ENCODE results near the gene RNF152. TPM values are rescaled to one million over a fixed set of nuclear protein-coding genes. Genes with fewer than 3 reads are reported as not detected.

RNF152 gene
- total RNA-seq, 1 donor from 2014 or later = 137 TPM

GRCh38 chr18:61921621-61922235, 28.9 kb upstream of the RNF152 start:
- no peak for TF ChIP-seq CTCF (IDR thresholded peaks at IDR 0.05)
- no peak overlapping the region for H3K27ac Mint-ChIP-seq (ENCODE audit: unreplicated experiment)
- no peaks in the 10 kb centered on the region for H3K27me3 Mint-ChIP-seq (ENCODE audit: low read depth)

GRCh38 chr18:61917818-61918217, 25.0 kb upstream of the RNF152 start:
- H3K27ac Mint-ChIP-seq (ENCODE audit: unreplicated experiment) = no peak overlapping the region
- peaks cover 20% of the 10 kb centered on the region for H3K4me1 Mint-ChIP-seq (ENCODE audit: low read depth)
- H3K4me3 Mint-ChIP-seq (ENCODE audit: unreplicated experiment) = no peak overlapping the region
- no peak for DNase-seq (ENCODE audit: low spot score)
- TF ChIP-seq CTCF (IDR thresholded peaks at IDR 0.05) = no peak
- no peaks in the 10 kb centered on the region for H3K36me3 Mint-ChIP-seq (ENCODE audit: low read depth)
- no peaks in the 10 kb centered on the region for H3K27me3 Mint-ChIP-seq (ENCODE audit: low read depth)
- no peaks in the 10 kb centered on the region for H3K9me3 Mint-ChIP-seq (ENCODE audit: low read depth)

More at GRCh38 chr18:61921621-61922235, 28.9 kb upstream of the RNF152 start:
- peaks cover 3% of the 10 kb centered on the region for H3K9me3 Mint-ChIP-seq (ENCODE audit: low read depth)
- no peaks in the 10 kb centered on the region for H3K36me3 Mint-ChIP-seq (ENCODE audit: low read depth)
- no peak overlapping the region for H3K4me3 Mint-ChIP-seq (ENCODE audit: unreplicated experiment)
- DNase-seq (ENCODE audit: low spot score) = no peak
- H3K4me1 Mint-ChIP-seq (ENCODE audit: low read depth) = peaks cover 13% of the 10 kb centered on the region

GRCh38 chr18:61912476-61912875, 19.7 kb upstream of the RNF152 start:
- H3K36me3 Mint-ChIP-seq (ENCODE audit: low read depth) = no peaks in the 10 kb centered on the region
- no peak for TF ChIP-seq CTCF (IDR thresholded peaks at IDR 0.05)
- no peak overlapping the region for H3K4me3 Mint-ChIP-seq (ENCODE audit: unreplicated experiment)
- no peak overlapping the region for H3K27ac Mint-ChIP-seq (ENCODE audit: unreplicated experiment)
- peaks cover 14% of the 10 kb centered on the region for H3K4me1 Mint-ChIP-seq (ENCODE audit: low read depth)
- no peak for DNase-seq (ENCODE audit: low spot score)
- no peaks in the 10 kb centered on the region for H3K27me3 Mint-ChIP-seq (ENCODE audit: low read depth)
- H3K9me3 Mint-ChIP-seq (ENCODE audit: low read depth) = no peaks in the 10 kb centered on the region

- Mint-ChIP-seq H3K27me3 (ENCODE audit: low read depth) (no peaks in the 10 kb centered on the region), H3K4me3 (ENCODE audit: unreplicated experiment) (no peak overlapping the region), H3K4me1 (ENCODE audit: low read depth) (no peaks in the 10 kb centered on the region), H3K36me3 (ENCODE audit: low read depth) (peaks cover 1% of the 10 kb centered on the region), H3K27ac (ENCODE audit: unreplicated experiment) (no peak overlapping the region), H3K9me3 (ENCODE audit: low read depth) (no peaks in the 10 kb centered on the region)
- DNase-seq (ENCODE audit: low spot score) = no peak
- no peak for TF ChIP-seq CTCF (IDR thresholded peaks at IDR 0.05)
These were observed 17.3 kb upstream of the RNF152 start for GRCh38 chr18:61910101-61910500.

GRCh38 chr18:61908661-61909060, 15.9 kb upstream of the RNF152 start:
- Mint-ChIP-seq H3K27me3 (ENCODE audit: low read depth) (no peaks in the 10 kb centered on the region), H3K4me1 (ENCODE audit: low read depth) (no peaks in the 10 kb centered on the region), H3K9me3 (ENCODE audit: low read depth) (no peaks in the 10 kb centered on the region)

More at GRCh38 chr18:61908661-61909060, 15.9 kb upstream of the RNF152 start:
- no peak for DNase-seq (ENCODE audit: low spot score)
- peaks cover 1% of the 10 kb centered on the region for H3K36me3 Mint-ChIP-seq (ENCODE audit: low read depth)
- TF ChIP-seq CTCF (IDR thresholded peaks at IDR 0.05) = no peak
- no peak overlapping the region for H3K27ac Mint-ChIP-seq (ENCODE audit: unreplicated experiment)
- H3K4me3 Mint-ChIP-seq (ENCODE audit: unreplicated experiment) = no peak overlapping the region

Measured in chondrocyte (in vitro differentiated cells).